CD4-positive, alpha-beta T cell (primary cell): ENCODE measurements around the gene WBP1. TPM values are rescaled to one million over a fixed set of nuclear protein-coding genes. Genes with fewer than 3 reads are reported as not detected.

Experiments
- ATAC-seq: fragments of 200-7000 bp; cut with Tn5 transposase; one replicate; pipeline ENCODE4 v1.10.0; 2022; ENCODE audit warnings: mild to moderate bottlenecking; ENCODE audit not compliant: poor library complexity
- CTCF ChIA-PET: fragments of 350-600 bp; sonication (Branson Sonifier 250); formaldehyde crosslinking; loops from one replicate; lab custom pipeline; 2021; ENCODE audit warnings: antibody characterized with exemption, inconsistent platforms; lab: Charles Lee
- POLR2A ChIA-PET: fragments of 350-600 bp; sonication (Branson Sonifier 250); formaldehyde crosslinking; loops from one replicate; lab custom pipeline; 2021; ENCODE audit warnings: antibody characterized with exemption, inconsistent platforms; lab: Charles Lee
- DNase-seq, 14 experiments: peaks; one replicate each; pipeline ENCODE4 v3.0.0-alpha.2; 2013 to 2020; ENCODE audit warnings: mixed read lengths in 2 of 14
- H3K27ac ChIP-seq, 2 donors: one replicate each; pipeline versions ENCODE4 v1.5.1 to v1.7.0; 2013; ENCODE audit warnings: low read length in 2 of 2, low read depth in 1 of 2, mild to moderate bottlenecking in 1 of 2
- H3K27me3 ChIP-seq, 2 experiments: 1 replicate in 1 of 2; 2 replicates in 1 of 2; pipeline versions ENCODE4 v1.6.1 to v1.7.0; 2013; ENCODE audit warnings: low read length in 2 of 2, control low read depth in 1 of 2, mild to moderate bottlenecking in 1 of 2, moderate library complexity in 1 of 2; ENCODE audit not compliant: insufficient read depth in 2 of 2, control insufficient read depth in 1 of 2
- H3K36me3 ChIP-seq: one replicate; pipeline ENCODE4 v1.6.1; 2013; ENCODE audit warnings: low read length, control low read depth; ENCODE audit not compliant: insufficient read depth
- H3K4me1 ChIP-seq: one replicate; pipeline ENCODE4 v1.6.1; 2013; ENCODE audit warnings: low read length, control low read depth; ENCODE audit not compliant: insufficient read depth
- H3K4me3 ChIP-seq: one replicate; pipeline ENCODE4 v1.5.1; 2013; ENCODE audit warnings: mild to moderate bottlenecking, low read length, moderate library complexity
- H3K9me3 ChIP-seq, 2 experiments: 1 replicate in 1 of 2; 2 replicates in 1 of 2; pipeline versions ENCODE4 v1.6.1 to v1.7.0; 2013; ENCODE audit warnings: low read length in 2 of 2, mild to moderate bottlenecking in 2 of 2, control low read depth in 1 of 2, moderate library complexity in 1 of 2; ENCODE audit not compliant: control insufficient read depth in 1 of 2, insufficient read depth in 1 of 2
- H3K27ac Mint-ChIP-seq: one replicate; pipeline ENCODE4 v1.8.0; 2020; ENCODE audit warnings: mixed read lengths
- H3K27me3 Mint-ChIP-seq: one replicate; pipeline ENCODE4 v1.8.0; 2021; ENCODE audit warnings: mixed read lengths
- H3K36me3 Mint-ChIP-seq: one replicate; pipeline ENCODE4 v1.8.0; 2021; ENCODE audit warnings: low read depth, mixed read lengths
- H3K4me1 Mint-ChIP-seq: one replicate; pipeline ENCODE4 v1.8.0; 2021; ENCODE audit warnings: low read depth, mixed read lengths
- H3K4me3 Mint-ChIP-seq: one replicate; pipeline ENCODE4 v1.8.0; 2020; ENCODE audit warnings: mild to moderate bottlenecking, mixed read lengths
- H3K9me3 Mint-ChIP-seq: one replicate; pipeline ENCODE4 v1.8.0; 2020; ENCODE audit warnings: mixed read lengths
- intact Hi-C, 2 experiments: fragments of 100-400 bp; cut with DNase I in 1 of 2; cut with micrococcal nuclease in 1 of 2; formaldehyde crosslinking; loops; one replicate each; pipeline versions ENCODE4 v1.15.1 to v1.9.0; 2023 to 2025; cut with DNase I, micrococcal nuclease
- total RNA-seq, 174 experiments: library from RNA in 2 of 174; stranded (reverse) in 2 of 174; gene quantifications; one replicate each; pipeline ENCODE4 v1.2.3 and lab custom pipeline; 2021 to 2026
- TF ChIP-seq, protein P1 (sequence below): fragments of 200-600 bp; IDR thresholded peaks from one replicate; pipeline ENCODE4 v1.8.0; 2022; ENCODE audit warnings: antibody characterized with exemption, mild to moderate bottlenecking

WBP1 gene
- total RNA-seq, 2 experiments from 2014 or later = 79.1 to 80.5 TPM

DNA sequence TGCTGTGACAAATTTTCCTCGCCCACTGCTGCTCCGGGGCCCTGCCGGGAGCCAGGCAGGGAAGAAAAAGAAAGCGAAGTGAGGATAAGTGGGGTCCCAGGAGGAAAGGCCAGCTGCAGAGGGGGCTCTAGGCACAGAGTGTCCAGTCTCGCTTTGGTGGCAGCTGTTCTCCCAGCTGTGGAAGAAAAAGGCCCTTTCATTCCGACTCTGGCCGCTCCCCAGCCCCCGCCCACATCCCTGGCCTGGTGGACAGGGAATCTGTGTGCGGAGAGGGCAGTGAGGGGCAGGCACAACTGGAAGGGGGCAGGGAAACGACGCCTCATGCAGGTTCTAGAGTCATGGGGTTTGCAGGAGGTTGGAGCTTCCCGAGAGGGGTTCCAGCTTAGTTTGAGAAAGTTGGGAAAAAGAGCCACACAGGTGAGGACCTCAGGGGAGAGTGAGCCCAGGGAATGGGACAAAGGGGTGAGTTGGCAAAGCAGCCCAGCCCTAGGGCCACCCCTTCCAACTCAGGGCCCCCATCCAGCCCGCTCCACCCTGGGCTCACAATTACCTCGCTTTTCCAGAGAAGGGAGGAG, 18.3 kb upstream of the WBP1 start:
- POLR2A ChIA-PET = interaction anchor here (0.8 to 1.5 kb wide), 6 partner anchors 9 to 43 kb away, joined by 3 to 6 read pairs (median 4); partner anchors contain the start of genes C2orf81, CCDC142, TTC31 and WBP1
- Histone ChIP-seq H3K9me3 (peaks cover 0 to 31% of the 10 kb centered on the region in 2 experiments), H3K4me3 (no peak overlapping the region), H3K4me1 (peaks cover 27% of the 10 kb centered on the region), H3K27me3 (peaks cover 37 to 40% of the 10 kb centered on the region in 2 experiments), H3K27ac (no peak overlapping the region), H3K36me3 (no peaks in the 10 kb centered on the region)
- Mint-ChIP-seq H3K9me3 (no peaks in the 10 kb centered on the region), H3K27ac (no peak overlapping the region), H3K36me3 (no peaks in the 10 kb centered on the region), H3K4me3 (peak overlapping the region; percentile 54), H3K4me1 (peaks cover 8% of the 10 kb centered on the region), H3K27me3 (peaks cover 52% of the 10 kb centered on the region)
- CTCF ChIA-PET = interaction anchor here (0.5 to 0.9 kb wide), 2 partner anchors 10 to 26 kb away, joined by 3 read pairs; no protein-coding TSS in a partner anchor
- ATAC-seq (no peak), DNase-seq (no peak)
- TF ChIP-seq, protein P1, sequence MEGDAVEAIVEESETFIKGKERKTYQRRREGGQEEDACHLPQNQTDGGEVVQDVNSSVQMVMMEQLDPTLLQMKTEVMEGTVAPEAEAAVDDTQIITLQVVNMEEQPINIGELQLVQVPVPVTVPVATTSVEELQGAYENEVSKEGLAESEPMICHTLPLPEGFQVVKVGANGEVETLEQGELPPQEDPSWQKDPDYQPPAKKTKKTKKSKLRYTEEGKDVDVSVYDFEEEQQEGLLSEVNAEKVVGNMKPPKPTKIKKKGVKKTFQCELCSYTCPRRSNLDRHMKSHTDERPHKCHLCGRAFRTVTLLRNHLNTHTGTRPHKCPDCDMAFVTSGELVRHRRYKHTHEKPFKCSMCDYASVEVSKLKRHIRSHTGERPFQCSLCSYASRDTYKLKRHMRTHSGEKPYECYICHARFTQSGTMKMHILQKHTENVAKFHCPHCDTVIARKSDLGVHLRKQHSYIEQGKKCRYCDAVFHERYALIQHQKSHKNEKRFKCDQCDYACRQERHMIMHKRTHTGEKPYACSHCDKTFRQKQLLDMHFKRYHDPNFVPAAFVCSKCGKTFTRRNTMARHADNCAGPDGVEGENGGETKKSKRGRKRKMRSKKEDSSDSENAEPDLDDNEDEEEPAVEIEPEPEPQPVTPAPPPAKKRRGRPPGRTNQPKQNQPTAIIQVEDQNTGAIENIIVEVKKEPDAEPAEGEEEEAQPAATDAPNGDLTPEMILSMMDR = no peak
- intact Hi-C loops = no loop called here

DNA sequence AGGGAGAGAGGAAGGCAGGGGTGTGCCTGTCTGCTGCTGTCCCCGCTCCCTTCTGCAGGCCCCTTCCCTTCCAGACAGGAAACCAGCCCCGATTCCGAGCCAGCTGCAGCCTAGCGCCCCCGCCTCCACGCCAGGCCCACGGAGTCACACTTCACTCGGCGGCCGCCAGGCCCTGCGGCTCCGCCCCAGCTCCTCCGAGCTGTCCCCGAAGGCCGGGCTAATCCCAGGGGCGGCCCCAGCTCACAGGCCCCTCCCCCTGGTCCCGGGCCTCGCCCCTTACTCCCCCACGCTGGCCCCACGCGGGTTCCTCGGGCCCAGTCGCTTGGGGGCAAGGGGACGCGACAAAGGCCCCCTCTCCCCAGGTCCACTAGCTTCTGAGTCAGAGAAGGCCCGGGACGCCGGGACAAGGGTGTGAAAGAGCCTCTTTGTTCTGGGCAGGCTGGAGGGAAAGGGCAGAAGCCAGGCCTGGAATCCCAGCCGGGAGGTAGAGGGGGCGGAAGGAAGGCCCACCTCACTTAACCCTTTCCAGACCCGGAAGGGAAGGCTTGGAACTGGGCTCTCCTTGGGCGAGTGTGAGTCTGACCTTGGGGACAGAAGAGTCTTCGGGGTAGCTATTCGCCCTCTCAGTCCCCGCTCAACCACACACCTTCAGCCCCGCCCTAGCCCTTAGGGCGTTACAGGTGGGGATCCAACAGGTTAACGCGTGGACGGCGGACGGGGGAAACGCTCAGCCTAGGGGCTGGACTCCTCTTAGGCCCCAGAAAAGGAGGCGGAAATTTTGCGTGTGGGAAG, 17.7 kb upstream of the WBP1 start:
- peak; percentile 73 for ATAC-seq
- POLR2A ChIA-PET = interaction anchor here (0.8 to 1.5 kb wide), 5 partner anchors 9 to 42 kb away, joined by 3 to 6 read pairs (median 5); partner anchors contain the start of genes CCDC142, TTC31 and WBP1
- Histone ChIP-seq H3K4me1 (peaks cover 27% of the 10 kb centered on the region), H3K36me3 (no peaks in the 10 kb centered on the region), H3K27ac (no peak overlapping the region), H3K9me3 (peaks cover 0 to 31% of the 10 kb centered on the region in 2 experiments), H3K27me3 (peaks cover 37 to 40% of the 10 kb centered on the region in 2 experiments), H3K4me3 (peak overlapping the region; percentile 10)
- Mint-ChIP-seq H3K4me1 (peaks cover 8% of the 10 kb centered on the region), H3K9me3 (no peaks in the 10 kb centered on the region), H3K27me3 (peaks cover 56% of the 10 kb centered on the region), H3K36me3 (no peaks in the 10 kb centered on the region), H3K27ac (no peak overlapping the region), H3K4me3 (peak overlapping the region; percentile 58)
- intact Hi-C loops = loop anchor here in 1 of 2 experiments (1.0 kb wide), 1 partner anchor 24 kb away; no protein-coding TSS in a partner anchor
- CTCF ChIA-PET = interaction anchor here (0.5 kb wide), 1 partner anchor 25 kb away, joined by 3 read pairs; no protein-coding TSS in a partner anchor
- DNase-seq = peak in 5 of 14 experiments; percentile 33 to 73 (median 48)
- TF ChIP-seq, protein P1 = no peak

DNA sequence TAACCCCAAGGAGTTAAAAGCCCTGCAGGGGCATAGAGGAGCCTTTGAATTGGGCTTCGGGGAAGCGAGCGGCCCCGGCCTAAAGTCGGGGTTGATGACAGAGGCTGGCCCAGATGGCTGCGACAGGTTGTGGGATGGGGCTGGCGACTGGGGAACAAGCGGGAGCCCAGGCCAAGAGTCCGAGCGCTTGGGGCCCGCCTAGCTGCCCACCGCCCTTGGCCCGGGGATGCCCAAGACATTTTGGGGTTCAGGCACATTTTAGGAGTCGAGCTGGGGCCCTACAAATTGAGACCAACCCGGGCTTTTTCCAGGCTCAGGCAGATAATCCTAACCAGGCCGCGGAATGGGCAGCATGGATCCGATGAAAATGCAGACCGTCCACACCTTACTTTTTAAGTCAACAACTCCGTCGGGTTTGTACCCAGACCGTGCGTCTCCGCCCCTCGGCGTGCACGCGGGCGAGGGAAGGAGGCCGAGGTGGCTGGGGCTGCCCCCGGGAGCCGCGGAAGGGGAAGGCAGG, 17.0 kb upstream of the WBP1 start:
- H3K27me3 Mint-ChIP-seq = peaks cover 56% of the 10 kb centered on the region
- no peaks in the 10 kb centered on the region for H3K36me3 Mint-ChIP-seq
- TF ChIP-seq, protein P1 = no peak
- Histone ChIP-seq H3K27me3 (peaks cover 37 to 40% of the 10 kb centered on the region in 2 experiments), H3K36me3 (no peaks in the 10 kb centered on the region), H3K9me3 (peaks cover 0 to 27% of the 10 kb centered on the region in 2 experiments), H3K27ac (no peak overlapping the region), H3K4me3 (peak overlapping the region; percentile 45), H3K4me1 (peaks cover 27% of the 10 kb centered on the region)
- POLR2A ChIA-PET = interaction anchor here (1.3 to 1.5 kb wide), 3 partner anchors 10 to 19 kb away, joined by 3 to 6 read pairs (median 3); partner anchors contain the start of gene WBP1
- CTCF ChIA-PET = no interaction called here
- no peak overlapping the region for H3K27ac Mint-ChIP-seq
- peaks cover 8% of the 10 kb centered on the region for H3K4me1 Mint-ChIP-seq
- intact Hi-C loops = loop anchor here in 1 of 2 experiments (1.0 kb wide), 1 partner anchor 25 kb away; no protein-coding TSS in a partner anchor
- ATAC-seq (peak; percentile 32), DNase-seq (no peak)
- no peaks in the 10 kb centered on the region for H3K9me3 Mint-ChIP-seq
- H3K4me3 Mint-ChIP-seq = peak overlapping the region; percentile 58
